ENCODE data around the gene ADCY10.
"Not testable (repeated sequence)": the region's sequence is repeated elsewhere in the genome, so short reads cannot be mapped to it uniquely, and the experiment has no call there.

The ADCY10 gene

GRCh38 chr1:167865193-167865592, 48.7 kb downstream of the ADCY10 start:
- H3K36me3 ChIP-seq (ENCODE audit: insufficient read depth, low read length); H2AFZ ChIP-seq (ENCODE audit: low read length); H3K4me2 ChIP-seq (ENCODE audit: low read length); H3K9ac ChIP-seq (ENCODE audit: low read length); H3F3A ChIP-seq (ENCODE audit: insufficient read depth, low read length); H3K79me2 ChIP-seq (ENCODE audit: insufficient read depth, low read length); H3K9me2 ChIP-seq (ENCODE audit: low read depth, low read length); H3K27ac ChIP-seq (ENCODE audit: low read depth, low read length, poor library complexity, severe bottlenecking); H3K4me1 ChIP-seq (ENCODE audit: insufficient read depth, low read length, severe bottlenecking); H3K9me3 ChIP-seq (ENCODE audit: low read length); H3K4me3 ChIP-seq (ENCODE audit: low read depth, low read length, poor library complexity, severe bottlenecking); H3K27me3 ChIP-seq (ENCODE audit: insufficient read depth, low read length); H4K20me1 ChIP-seq (ENCODE audit: insufficient read depth, low read length): not testable (repeated sequence)

GRCh38 chr1:167864392-167865032, 49.4 kb downstream of the ADCY10 start:
- Histone ChIP-seq H2AFZ (ENCODE audit: low read length) (no peak overlapping the region), H3K4me3 (ENCODE audit: low read depth, low read length, poor library complexity, severe bottlenecking) (no peak overlapping the region), H3K9me2 (ENCODE audit: low read depth, low read length) (no peaks in the 10 kb centered on the region), H3K27me3 (ENCODE audit: insufficient read depth, low read length) (no peaks in the 10 kb centered on the region), H4K20me1 (ENCODE audit: insufficient read depth, low read length) (no peaks in the 10 kb centered on the region), H3K79me2 (ENCODE audit: insufficient read depth, low read length) (no peaks in the 10 kb centered on the region), H3K4me1 (ENCODE audit: insufficient read depth, low read length, severe bottlenecking) (no peaks in the 10 kb centered on the region), H3K36me3 (ENCODE audit: insufficient read depth, low read length) (no peaks in the 10 kb centered on the region), H3K9ac (ENCODE audit: low read length) (no peak overlapping the region), H3K27ac (ENCODE audit: low read depth, low read length, poor library complexity, severe bottlenecking) (no peak overlapping the region), H3K9me3 (ENCODE audit: low read length) (no peaks in the 10 kb centered on the region), H3K4me2 (ENCODE audit: low read length) (no peak overlapping the region), H3F3A (ENCODE audit: insufficient read depth, low read length) (no peaks in the 10 kb centered on the region)
- TF ChIP-seq CTCF (IDR thresholded peaks at IDR 0.05; ENCODE audit: low read length) (no peak), EZH2 (IDR thresholded peaks at IDR 0.05; ENCODE audit: borderline replicate concordance, low read length) (no peak)

GRCh38 chr1:167863921-167864279, 50.0 kb downstream of the ADCY10 start:
- no peaks in the 10 kb centered on the region for H3K4me1 ChIP-seq (ENCODE audit: insufficient read depth, low read length, severe bottlenecking)
- no peaks in the 10 kb centered on the region for H3K9me2 ChIP-seq (ENCODE audit: low read depth, low read length)
- H3K9ac ChIP-seq (ENCODE audit: low read length): no peak overlapping the region
- TF ChIP-seq CTCF (IDR thresholded peaks at IDR 0.05; ENCODE audit: low read length): no peak
- no peak for TF ChIP-seq EZH2 (IDR thresholded peaks at IDR 0.05; ENCODE audit: borderline replicate concordance, low read length)
- H2AFZ ChIP-seq (ENCODE audit: low read length): no peak overlapping the region
- no peaks in the 10 kb centered on the region for H4K20me1 ChIP-seq (ENCODE audit: insufficient read depth, low read length)
- no peaks in the 10 kb centered on the region for H3K36me3 ChIP-seq (ENCODE audit: insufficient read depth, low read length)
- no peak overlapping the region for H3K4me2 ChIP-seq (ENCODE audit: low read length)
- H3K9me3 ChIP-seq (ENCODE audit: low read length): no peaks in the 10 kb centered on the region
- H3K27me3 ChIP-seq (ENCODE audit: insufficient read depth, low read length): no peaks in the 10 kb centered on the region
- no peaks in the 10 kb centered on the region for H3F3A ChIP-seq (ENCODE audit: insufficient read depth, low read length)
- H3K4me3 ChIP-seq (ENCODE audit: low read depth, low read length, poor library complexity, severe bottlenecking): no peak overlapping the region
- no peaks in the 10 kb centered on the region for H3K79me2 ChIP-seq (ENCODE audit: insufficient read depth, low read length)
- no peak overlapping the region for H3K27ac ChIP-seq (ENCODE audit: low read depth, low read length, poor library complexity, severe bottlenecking)

DNA sequence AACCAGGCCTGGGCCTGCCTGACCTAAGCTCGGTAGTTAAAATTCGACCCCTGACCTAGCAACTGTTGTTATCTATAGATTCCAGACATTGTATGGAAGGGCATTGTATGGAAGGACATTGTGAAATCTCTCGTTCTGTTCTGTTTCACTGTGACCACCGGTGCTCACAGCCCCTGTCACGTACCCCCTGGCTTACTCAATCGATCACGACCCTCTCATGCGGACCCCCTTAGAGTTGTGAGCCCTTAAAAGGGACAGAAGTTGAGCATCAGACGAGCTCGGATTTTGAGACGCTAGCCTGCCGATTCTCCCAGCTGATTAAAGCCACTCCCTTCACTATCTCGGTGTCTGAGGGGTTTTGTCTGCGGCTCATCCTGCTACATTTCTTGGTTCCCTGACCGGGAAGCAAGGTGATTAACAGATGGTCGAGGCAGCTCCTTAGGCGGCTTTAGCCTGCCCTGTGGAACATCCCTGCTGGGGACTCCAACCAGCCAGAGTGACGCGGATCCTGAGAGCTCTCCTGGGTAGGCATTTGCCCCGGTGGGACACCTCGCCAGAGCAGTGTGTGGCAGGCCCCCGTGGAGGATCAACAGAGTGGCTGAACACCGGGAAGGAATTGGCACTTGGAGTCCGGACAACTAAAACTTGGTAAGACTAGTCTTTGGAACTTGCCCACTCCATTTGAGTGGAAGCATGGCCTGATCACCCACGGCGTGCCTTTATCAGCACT, 50.6 kb downstream of the ADCY10 start:
- not testable (repeated sequence) for H3K4me2 ChIP-seq (ENCODE audit: low read length); H3K9ac ChIP-seq (ENCODE audit: low read length); H3K27me3 ChIP-seq (ENCODE audit: insufficient read depth, low read length)

More for the DNA sequence above, 50.6 kb downstream of the ADCY10 start:
- not testable (repeated sequence) for H3K79me2 ChIP-seq (ENCODE audit: insufficient read depth, low read length); H4K20me1 ChIP-seq (ENCODE audit: insufficient read depth, low read length); H3K36me3 ChIP-seq (ENCODE audit: insufficient read depth, low read length); H3K4me3 ChIP-seq (ENCODE audit: low read depth, low read length, poor library complexity, severe bottlenecking); H3K9me2 ChIP-seq (ENCODE audit: low read depth, low read length); H2AFZ ChIP-seq (ENCODE audit: low read length); H3K4me1 ChIP-seq (ENCODE audit: insufficient read depth, low read length, severe bottlenecking); H3K27ac ChIP-seq (ENCODE audit: low read depth, low read length, poor library complexity, severe bottlenecking); H3F3A ChIP-seq (ENCODE audit: insufficient read depth, low read length); H3K9me3 ChIP-seq (ENCODE audit: low read length)

All from OCI-LY1 (cell line).